GDM1 (cell line): ENCODE data around the gene SLC1A2.
A peak's percentile ranks its signal among the peaks of the same experiment; 100 is the strongest.
"Not testable (repeated sequence)": the region's sequence is repeated elsewhere in the genome, so short reads cannot be mapped to it uniquely, and the experiment has no call there.

Experiments
- DNase-seq: peaks from one replicate; lab custom pipeline; 2025; lab: John Stamatoyannopoulos, UW

The SLC1A2 gene

GRCh38 chr11:35241083-35241482 lies 178.3 kb downstream of the SLC1A2 start:
- no peak for DNase-seq

DNA sequence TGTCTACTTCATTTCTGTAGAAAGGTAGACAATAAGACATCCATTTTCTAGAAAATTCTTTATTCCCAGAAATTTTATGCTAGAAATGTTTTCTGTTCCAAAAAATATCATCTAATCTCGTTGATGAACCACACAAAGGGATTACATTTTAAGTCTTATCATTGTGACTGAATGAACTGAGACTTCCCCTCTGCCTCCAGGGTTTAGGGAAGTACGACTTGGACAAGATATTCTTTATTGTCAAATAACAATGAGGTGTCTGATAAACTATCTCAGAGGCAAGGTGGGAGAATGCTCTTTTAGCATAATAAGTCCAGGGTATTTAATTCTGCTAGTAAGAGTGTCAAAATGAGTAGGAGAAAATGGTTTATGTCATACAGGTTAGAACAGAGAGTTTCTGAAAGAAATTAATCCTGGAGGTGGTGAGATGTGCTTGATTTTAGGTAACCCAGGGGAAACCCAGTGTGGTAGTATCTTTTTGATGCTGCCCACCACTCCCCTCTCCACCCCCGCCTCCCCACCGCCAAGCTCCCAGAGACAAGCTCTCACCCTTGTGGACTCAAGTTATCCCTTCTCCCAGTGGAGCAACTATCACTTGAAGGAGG lies 179.8 kb downstream of the SLC1A2 start:
- no peak for DNase-seq

- no peak for DNase-seq
Measured at GRCh38 chr11:35238882-35239281, 180.5 kb downstream of the SLC1A2 start.

DNA sequence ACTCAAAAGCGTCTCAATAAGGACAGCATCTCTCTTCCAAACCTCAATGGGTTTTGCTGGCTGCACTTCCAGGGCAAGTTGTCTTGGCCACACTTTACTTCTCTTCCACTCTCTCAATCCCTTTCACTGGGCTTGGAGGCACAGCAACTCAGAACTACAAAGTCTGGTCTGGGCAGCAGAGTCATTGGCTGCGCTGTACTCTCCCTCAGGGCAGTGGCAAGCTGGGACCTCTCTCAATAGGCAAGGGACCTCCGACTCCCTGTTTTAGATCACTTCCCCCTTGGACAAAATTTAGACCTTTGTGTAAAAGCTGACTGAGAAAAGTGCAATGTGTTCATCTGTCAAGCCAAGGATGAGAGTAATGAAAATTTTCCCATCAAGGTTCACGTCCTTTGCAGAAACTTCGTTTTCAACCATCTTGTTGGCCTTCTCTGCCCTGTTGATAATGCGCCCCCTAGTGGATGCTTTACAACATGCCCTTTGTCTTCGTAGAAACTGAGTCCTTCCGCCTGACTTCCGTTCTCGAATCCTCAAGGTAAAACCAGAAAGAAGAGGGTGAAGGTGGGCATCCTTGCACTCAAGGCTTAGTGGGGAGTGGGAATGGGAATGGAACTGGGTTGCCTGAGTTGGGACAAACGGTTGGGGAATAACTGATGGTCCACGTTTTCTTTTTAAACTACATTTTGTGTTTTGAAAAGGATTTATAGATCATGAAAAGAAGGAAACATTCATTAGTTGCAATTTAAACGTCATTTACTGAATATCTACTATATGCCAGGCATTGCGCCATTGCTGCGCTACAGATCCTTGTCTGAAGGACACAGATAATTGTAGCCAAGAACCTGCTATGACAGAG lies 181.3 kb downstream of the SLC1A2 start:
- peak; percentile 60 for DNase-seq

- DNase-seq: no peak
Measured at GRCh38 chr11:35237351-35237750, 182.0 kb downstream of the SLC1A2 start.

DNA sequence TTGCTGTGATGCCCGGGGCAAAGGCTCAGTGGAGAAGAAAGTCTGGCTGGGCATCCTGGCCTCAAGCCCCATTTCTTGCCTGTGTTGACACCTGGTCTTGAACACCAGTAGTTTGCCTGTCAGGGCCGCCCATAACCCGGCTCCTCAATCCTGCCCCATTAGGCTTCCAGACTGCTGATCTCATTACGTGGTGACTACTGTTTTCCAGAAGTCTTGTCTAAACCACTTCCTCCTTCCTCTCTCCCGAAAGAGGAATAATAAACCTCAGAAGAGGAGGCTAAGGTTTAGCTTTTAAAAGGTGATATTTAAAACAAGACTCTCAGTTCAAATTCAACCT lies 182.7 kb downstream of the SLC1A2 start:
- no peak for DNase-seq

DNA sequence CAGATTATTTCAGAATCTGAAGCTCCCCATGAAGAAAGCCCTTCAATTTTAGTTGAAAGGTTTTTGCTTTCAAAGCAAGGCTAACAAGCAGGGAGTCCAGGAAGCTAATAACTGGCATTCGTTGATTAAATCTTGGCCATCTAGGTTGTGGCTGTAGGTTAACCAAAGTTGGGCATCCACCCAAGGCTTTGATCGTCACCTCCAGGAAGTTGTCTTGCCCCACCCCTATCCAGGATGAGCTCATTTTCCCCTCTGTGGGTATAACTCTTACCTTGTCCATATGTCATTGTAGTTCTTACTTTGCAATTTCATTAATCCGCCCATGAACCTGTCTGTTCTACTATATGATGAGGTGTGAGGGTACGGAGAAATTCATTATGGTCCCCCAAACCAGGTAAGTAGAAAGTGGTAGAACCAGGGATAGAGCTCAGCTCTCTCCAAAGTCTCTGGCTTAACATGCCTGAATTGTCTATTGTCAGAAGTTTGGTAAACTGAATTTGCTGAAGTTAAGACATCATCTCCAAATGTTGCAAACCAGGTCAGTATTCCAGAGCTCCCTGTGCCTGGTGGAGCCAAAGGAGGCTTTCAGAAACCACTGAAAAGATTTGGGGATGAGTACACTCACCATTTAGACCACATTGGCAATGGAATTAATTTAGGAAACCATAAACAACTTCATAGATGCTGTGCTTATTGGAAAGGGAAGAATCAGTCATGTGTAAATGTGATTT lies 183.3 kb downstream of the SLC1A2 start:
- no peak for DNase-seq

GRCh38 chr11:35235498-35235897 lies 183.9 kb downstream of the SLC1A2 start:
- DNase-seq: no peak

- no peak for DNase-seq
Measured at GRCh38 chr11:35235157-35235468, 184.2 kb downstream of the SLC1A2 start.

DNA sequence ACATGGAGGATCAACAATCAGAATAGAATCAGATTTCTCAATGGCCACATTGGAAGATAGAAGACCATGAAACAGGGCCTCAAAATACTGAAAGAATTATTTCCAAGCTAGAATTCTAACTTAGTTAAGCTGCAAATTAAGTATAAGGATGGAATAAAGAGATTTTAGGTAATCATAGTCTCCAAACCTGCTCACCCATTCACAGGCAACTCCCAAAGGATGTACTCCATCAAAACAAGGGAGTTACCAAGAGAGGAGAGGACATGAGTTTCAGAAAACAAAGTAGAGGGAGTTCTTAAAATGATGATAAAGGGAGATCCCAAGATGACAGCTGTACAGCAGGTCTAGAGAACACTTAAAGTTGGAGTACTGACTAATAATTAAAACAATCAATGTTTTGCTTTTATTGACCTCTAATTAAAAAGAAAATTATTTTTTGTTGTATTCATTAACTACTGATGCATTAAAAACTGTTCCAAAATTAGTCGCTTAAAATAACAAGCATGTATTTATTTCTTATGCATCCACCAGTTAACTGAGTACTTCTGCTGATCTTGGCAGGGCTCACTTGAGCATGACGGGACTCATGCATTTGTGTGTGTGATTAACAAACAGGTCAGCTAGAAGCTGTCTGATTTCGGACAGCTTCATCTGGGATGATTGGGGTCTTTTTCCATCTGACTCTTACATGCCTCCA lies 184.8 kb downstream of the SLC1A2 start:
- no peak for DNase-seq

- DNase-seq: no peak
Measured at GRCh38 chr11:35233518-35233917, 185.8 kb downstream of the SLC1A2 start.

GRCh38 chr11:35232891-35233330 lies 186.4 kb downstream of the SLC1A2 start:
- no peak for DNase-seq

DNA sequence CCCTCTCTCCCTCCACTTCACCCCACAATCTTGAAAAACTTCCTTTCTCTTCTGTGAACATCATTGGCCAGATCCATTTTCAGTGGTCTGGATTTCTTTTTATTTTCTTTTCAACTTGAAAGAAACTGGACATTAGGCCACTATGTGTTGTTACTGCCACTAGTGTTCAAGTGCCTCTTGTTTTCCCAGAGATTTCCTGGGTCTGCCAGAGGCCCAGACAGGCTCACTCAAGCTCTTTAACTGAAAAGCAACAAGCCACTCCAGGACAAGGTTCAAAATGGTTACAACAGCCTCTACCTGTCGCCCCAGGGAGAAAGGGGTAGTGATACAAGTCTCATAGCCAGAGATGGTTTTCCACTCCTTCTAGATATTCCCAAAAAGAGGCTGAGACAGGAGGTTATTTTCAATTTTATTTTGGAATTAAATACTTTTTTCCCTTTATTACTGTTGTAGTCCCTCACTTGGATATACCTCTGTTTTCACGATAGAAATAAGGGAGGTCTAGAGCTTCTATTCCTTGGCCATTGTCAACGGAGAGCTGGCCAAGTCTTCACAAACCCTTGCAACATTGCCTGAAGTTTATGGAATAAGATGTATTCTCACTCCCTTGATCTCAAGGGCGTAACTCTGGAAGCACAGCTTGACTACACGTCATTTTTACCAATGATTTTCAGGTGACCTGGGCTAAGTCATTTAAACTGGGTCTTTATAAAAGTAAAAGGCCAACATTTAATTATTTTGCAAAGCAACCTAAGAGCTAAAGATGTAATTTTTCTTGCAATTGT lies 188.1 kb downstream of the SLC1A2 start:
- no peak for DNase-seq

DNA sequence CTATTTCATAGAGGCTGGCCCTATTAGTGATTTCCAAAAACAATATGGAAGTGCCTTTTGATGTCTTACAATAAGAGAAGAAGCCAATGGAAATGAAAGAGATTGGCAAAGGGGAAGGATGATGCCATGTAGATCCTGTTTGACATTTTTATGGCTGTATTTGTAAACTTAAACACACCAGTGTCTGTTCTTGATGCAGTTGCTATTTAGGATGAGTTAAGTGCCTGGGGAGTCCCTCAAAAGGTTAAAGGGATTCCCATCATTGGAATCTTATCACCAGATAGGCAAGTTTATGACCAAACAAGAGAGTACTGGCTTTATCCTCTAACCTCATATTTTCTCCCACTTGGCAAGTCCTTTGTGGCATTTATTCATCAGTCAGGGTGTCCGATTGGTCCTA lies 189.0 kb downstream of the SLC1A2 start:
- no peak for DNase-seq

DNA sequence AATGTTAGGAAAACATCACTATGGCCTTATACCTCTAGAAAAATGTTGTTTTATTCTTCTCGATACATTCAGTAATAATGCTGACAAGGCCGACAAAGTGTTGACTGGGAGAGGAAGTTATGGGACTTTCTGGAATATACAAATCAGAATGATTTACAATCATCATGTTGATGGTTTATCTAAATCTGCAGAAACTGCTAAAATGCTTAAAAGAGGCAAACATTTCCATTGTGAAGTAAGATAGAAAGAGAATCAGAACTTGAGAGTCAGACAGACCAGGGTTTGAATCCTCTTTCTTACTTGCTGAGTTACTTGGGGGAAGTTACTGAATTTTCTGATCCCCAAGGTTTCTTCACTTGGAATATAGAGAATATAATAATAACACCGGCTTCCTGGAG lies 191.0 kb downstream of the SLC1A2 start:
- no peak for DNase-seq

DNA sequence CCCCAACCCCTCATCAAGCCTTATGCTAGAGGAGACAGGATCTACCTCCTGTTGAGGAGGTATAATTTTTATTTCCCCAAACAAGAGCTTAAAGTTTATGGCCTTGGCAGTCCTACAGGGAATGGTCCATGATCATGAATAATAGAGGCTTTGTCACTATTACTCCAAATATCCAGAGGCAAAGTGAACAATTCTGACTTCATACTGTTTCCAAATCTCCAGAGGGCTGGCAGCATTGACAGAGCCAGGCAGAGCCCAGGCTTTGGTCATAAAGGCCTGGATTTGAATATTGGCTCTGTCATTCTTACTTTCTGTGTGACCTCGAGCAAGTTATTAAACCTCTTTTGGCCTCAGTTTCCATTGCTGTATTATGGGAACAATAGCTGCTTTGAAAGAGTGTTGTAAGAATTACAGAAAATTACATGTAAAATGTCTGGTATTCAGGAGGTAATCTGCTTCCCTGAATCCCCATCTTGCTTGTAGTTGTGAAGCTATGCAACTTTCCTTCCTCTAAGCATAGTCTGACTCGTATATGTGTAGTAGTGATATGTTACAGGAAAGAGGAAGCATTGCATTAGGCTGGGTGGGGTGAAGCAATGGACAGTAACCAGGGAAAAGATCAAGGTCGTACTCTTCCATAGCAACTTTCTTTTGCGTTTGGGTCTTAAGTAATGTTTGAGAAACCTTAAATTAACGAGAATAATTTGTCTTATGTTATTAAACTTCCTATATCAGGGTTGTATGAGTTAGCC lies 191.6 kb downstream of the SLC1A2 start:
- DNase-seq: no peak

GRCh38 chr11:35226756-35227155 lies 192.6 kb downstream of the SLC1A2 start:
- not testable (repeated sequence) for DNase-seq

- no peak for DNase-seq
Measured at GRCh38 chr11:35225946-35226520, 193.3 kb downstream of the SLC1A2 start.

DNA sequence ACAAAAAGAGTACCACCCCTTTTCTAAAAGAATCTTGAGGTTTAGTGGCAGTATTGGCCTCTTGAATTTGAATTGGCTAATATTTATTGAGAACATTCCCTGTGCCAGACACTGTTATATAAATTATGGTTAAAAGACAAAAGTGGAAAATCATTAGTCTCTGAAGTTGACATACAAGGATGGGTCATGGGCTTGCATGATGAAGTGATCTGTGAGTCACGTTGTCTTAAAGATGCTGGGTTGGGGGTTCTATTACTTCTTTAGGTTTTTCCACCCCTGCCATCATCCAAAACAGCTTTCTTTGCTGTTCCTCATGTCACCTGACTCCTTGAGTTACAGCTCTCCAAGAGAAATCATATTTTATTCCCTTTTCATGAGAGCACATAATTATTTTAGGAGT lies 195.4 kb downstream of the SLC1A2 start:
- no peak for DNase-seq

DNA sequence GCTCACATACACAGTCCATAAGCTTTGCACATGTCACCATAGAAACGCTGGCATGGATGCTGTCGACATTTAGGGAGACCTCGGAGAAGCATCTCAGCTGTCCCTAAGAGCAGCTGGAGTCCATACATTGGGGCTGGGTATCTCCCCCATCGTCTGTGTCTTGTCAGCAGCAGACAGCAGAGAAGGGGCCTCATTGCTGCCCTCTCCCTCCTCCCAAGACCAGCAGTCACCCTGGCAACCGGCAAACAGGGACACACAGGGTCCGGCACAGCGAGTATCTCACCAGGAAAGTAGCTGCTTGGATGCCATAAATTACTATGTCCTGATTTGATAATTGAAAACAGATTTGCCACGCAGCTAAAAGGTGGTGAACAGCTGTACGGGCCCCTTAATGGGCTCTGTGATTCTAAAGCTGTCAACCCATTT lies 196.0 kb downstream of the SLC1A2 start:
- no peak for DNase-seq

GRCh38 chr11:35218956-35219355 lies 200.4 kb downstream of the SLC1A2 start:
- DNase-seq: no peak
